Measurements from ENCODE around the gene RGL1.

The RGL1 gene

DNA sequence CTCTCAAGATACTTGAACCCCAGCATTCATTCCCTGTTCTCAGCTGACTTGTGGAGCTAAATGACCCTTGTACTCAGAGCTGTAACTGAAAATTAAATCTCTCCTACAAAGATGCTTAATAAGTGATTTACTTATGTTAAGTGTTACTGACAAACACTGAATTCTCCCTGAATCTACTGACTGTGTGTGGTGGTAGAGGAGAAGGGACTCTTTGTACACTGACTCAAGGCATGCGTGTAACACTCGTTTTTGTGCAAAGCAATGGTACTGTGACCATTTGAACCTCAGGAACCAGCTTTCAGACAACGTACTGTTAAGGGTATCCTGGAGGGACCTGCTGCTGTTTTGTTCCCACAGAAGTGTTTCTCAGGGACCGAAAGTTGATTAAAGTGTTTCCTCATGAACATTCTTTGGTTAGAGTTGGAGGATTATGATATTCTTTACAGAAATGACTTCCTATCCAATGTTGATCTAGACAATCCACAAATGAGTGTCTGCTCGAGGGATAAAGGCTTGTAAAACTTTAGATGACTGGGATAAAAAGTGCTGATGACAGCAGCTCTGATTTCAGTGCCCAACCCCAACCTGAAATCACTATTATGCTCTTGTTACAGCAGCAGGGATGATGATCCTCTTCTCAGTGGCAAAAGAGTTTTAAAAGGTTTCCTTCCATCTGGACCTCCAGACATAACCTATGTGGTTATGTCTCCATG, 12.8 kb downstream of the RGL1 start:
- no peak for DNase-seq (ENCODE audit: extremely low read depth, insufficient read length)
- TF ChIP-seq, protein P1, sequence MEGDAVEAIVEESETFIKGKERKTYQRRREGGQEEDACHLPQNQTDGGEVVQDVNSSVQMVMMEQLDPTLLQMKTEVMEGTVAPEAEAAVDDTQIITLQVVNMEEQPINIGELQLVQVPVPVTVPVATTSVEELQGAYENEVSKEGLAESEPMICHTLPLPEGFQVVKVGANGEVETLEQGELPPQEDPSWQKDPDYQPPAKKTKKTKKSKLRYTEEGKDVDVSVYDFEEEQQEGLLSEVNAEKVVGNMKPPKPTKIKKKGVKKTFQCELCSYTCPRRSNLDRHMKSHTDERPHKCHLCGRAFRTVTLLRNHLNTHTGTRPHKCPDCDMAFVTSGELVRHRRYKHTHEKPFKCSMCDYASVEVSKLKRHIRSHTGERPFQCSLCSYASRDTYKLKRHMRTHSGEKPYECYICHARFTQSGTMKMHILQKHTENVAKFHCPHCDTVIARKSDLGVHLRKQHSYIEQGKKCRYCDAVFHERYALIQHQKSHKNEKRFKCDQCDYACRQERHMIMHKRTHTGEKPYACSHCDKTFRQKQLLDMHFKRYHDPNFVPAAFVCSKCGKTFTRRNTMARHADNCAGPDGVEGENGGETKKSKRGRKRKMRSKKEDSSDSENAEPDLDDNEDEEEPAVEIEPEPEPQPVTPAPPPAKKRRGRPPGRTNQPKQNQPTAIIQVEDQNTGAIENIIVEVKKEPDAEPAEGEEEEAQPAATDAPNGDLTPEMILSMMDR (IDR thresholded peaks at IDR 0.05; ENCODE audit: insufficient read depth, low read length, poor library complexity, severe bottlenecking): no peak
- H3K36me3 ChIP-seq (ENCODE audit: control insufficient read depth, insufficient read depth, low read length): no peaks in the 10 kb centered on the region
- H3K4me3 ChIP-seq (replicated peaks; ENCODE audit: low read depth, low read length): no peak overlapping the region
- H3K27me3 ChIP-seq (replicated peaks; ENCODE audit: control insufficient read depth, insufficient read depth, low read length): no peaks in the 10 kb centered on the region

DNA sequence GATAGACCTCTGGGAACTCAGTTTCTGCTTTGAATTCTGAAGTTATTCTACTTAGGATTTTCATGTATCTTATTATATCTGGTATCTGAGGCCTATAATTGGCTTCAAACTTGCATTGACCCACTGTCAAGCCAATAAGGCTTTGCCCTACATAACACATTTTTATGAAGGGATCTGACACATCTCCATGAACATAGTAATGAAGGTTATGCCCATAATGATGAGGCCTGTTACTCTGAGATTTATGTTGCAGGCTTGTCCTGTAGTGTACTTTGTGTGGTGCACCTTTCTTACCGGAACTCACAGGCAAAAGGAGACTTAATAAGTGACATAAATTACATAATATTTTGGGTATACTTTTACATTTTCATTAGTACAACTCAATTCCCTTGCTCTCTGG, 14.1 kb downstream of the RGL1 start:
- TF ChIP-seq, protein P1 (IDR thresholded peaks at IDR 0.05; ENCODE audit: insufficient read depth, low read length, poor library complexity, severe bottlenecking): no peak
- Histone ChIP-seq H3K4me3 (replicated peaks; ENCODE audit: low read depth, low read length) (no peak overlapping the region), H3K36me3 (ENCODE audit: control insufficient read depth, insufficient read depth, low read length) (no peaks in the 10 kb centered on the region), H3K27me3 (replicated peaks; ENCODE audit: control insufficient read depth, insufficient read depth, low read length) (no peaks in the 10 kb centered on the region)
- no peak for DNase-seq (ENCODE audit: extremely low read depth, insufficient read length)

DNA sequence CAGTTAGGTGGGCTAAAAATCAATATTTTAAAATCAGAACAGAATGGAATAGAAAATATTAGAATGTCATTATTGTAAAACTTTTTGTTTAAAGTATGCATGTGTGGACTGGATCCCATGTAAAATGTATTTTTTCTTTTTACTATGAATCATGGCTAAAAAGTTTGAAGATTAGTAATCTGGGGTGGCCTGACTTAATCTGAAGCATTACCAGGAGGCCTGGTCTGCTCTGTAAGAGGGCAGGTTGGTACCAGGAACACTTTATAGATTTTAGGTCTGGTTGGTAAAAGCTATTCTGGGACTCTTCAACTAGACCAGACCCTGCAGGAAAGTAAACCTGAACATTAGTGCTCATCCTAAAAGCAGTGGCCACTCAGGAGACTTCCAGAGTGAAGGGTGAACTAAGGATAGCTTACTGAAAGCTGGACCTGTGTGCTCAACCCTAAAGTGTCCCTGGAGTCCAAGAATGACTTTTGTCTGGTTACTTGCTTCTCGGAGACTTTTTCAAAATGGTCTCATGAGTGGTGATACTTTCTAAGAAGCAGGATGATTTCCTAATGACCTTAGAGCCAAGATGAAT, 16.5 kb downstream of the RGL1 start:
- Histone ChIP-seq H3K4me3 (replicated peaks; ENCODE audit: low read depth, low read length) (no peak overlapping the region), H3K36me3 (ENCODE audit: control insufficient read depth, insufficient read depth, low read length) (no peaks in the 10 kb centered on the region), H3K27me3 (replicated peaks; ENCODE audit: control insufficient read depth, insufficient read depth, low read length) (no peaks in the 10 kb centered on the region)
- DNase-seq (ENCODE audit: extremely low read depth, insufficient read length): no peak
- TF ChIP-seq, protein P1 (IDR thresholded peaks at IDR 0.05; ENCODE audit: insufficient read depth, low read length, poor library complexity, severe bottlenecking): no peak

DNA sequence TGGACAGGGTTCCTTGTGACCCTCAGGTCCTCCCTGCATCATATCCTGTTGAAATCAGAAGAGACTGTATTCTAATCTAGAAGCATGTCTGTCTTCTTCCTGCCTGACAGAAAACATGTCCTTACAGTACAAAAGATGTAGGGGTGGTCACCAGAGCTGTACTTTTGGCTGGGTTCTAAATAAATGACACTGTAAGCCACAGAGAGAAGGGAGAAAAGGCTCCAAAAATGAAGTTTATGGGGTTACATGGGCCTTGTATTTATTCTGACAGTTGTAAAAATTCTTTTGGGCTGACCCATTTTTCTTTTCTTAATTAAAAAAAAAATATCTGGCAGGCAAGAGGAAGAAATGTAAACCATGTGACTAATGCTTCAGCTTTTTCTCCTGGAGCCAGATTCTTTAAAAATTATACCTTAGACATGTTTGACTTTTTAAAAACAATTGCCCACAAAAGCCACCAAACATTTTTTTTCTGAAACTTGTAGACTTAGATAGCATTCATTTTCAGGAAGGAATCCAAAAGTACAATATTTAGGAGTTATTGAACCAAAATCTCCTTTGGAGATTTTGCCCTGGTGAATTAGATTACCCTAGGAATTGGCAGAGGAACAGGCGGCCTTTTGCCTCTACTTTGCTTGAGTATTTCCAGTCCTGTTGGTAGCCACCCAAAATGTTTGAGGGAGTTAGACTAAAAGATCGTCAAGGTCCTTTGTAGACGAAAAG, 17.1 kb downstream of the RGL1 start:
- Histone ChIP-seq H3K27me3 (replicated peaks; ENCODE audit: control insufficient read depth, insufficient read depth, low read length) (no peaks in the 10 kb centered on the region), H3K36me3 (ENCODE audit: control insufficient read depth, insufficient read depth, low read length) (no peaks in the 10 kb centered on the region), H3K4me3 (replicated peaks; ENCODE audit: low read depth, low read length) (no peak overlapping the region)
- TF ChIP-seq, protein P1 (IDR thresholded peaks at IDR 0.05; ENCODE audit: insufficient read depth, low read length, poor library complexity, severe bottlenecking): no peak
- no peak for DNase-seq (ENCODE audit: extremely low read depth, insufficient read length)

DNA sequence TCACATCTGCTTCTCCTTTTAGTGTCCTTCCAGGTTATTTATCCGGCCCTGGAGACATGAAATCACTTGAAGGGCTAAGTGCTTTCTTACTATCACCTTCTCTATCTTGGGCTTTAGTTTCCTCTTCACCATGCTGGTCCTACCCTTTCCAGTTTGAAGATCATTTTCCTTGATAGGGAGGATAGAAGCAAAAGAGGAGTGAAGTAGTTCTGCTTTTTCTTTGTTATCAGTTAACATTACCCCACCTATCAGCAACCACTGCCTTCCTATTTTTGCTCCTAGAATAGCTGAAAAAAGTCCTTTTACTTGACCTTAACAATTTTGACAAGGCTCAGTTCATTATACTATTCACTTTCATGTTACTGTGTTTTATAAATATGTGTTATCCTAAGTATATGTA, 19.4 kb downstream of the RGL1 start:
- Histone ChIP-seq H3K4me3 (replicated peaks; ENCODE audit: low read depth, low read length) (no peak overlapping the region), H3K36me3 (ENCODE audit: control insufficient read depth, insufficient read depth, low read length) (peaks cover 2% of the 10 kb centered on the region)

More for the DNA sequence above, 19.4 kb downstream of the RGL1 start:
- TF ChIP-seq, protein P1 (IDR thresholded peaks at IDR 0.05; ENCODE audit: insufficient read depth, low read length, poor library complexity, severe bottlenecking): no peak
- H3K27me3 ChIP-seq (replicated peaks; ENCODE audit: control insufficient read depth, insufficient read depth, low read length): no peaks in the 10 kb centered on the region
- no peak for DNase-seq (ENCODE audit: extremely low read depth, insufficient read length)

Measured in GM06990 (cell line).